ENCODE results near the gene ECSIT. TPM values are rescaled to one million over a fixed set of nuclear protein-coding genes. Genes with fewer than 3 reads are reported as not detected.

Gene ECSIT
- total and polyA plus RNA-seq, 2 experiments from 2014 or later = 36.6 to 66.5 TPM

GRCh38 chr19:11489378-11489777 is 39.6 kb downstream of the ECSIT start (continued):
- TF ChIP-seq EZH2phosphoT487 (IDR thresholded peaks at IDR 0.05; ENCODE audit: unreplicated experiment) = no peak
- TF ChIP-seq, protein P1, sequence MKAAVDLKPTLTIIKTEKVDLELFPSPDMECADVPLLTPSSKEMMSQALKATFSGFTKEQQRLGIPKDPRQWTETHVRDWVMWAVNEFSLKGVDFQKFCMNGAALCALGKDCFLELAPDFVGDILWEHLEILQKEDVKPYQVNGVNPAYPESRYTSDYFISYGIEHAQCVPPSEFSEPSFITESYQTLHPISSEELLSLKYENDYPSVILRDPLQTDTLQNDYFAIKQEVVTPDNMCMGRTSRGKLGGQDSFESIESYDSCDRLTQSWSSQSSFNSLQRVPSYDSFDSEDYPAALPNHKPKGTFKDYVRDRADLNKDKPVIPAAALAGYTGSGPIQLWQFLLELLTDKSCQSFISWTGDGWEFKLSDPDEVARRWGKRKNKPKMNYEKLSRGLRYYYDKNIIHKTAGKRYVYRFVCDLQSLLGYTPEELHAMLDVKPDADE (IDR thresholded peaks at IDR 0.05) = no peak

GRCh38 chr19:11486661-11487503 is 42.1 kb downstream of the ECSIT start:
- Histone ChIP-seq H3K4me1 (ENCODE audit: insufficient read depth) (peaks cover 8% of the 10 kb centered on the region), H3K4me2 (no peak overlapping the region), H3K9me2 (ENCODE audit: insufficient read depth) (no peaks in the 10 kb centered on the region), H4K20me1 (replicated peaks; ENCODE audit: insufficient read depth) (no peaks in the 10 kb centered on the region), H3K27me3 (ENCODE audit: insufficient read depth) (peaks cover 13% of the 10 kb centered on the region), H3K4me3 (no peak overlapping the region), H3K79me2 (replicated peaks; ENCODE audit: insufficient read depth) (no peaks in the 10 kb centered on the region), H2AFZ (no peak overlapping the region), H3K27ac (ENCODE audit: low read depth) (no peak overlapping the region), H3K36me3 (ENCODE audit: insufficient read depth) (no peaks in the 10 kb centered on the region), H3F3A (replicated peaks; ENCODE audit: low read depth) (peaks cover 9% of the 10 kb centered on the region)
- no peak for DNase-seq (ENCODE audit: low spot score)
- peaks cover 23% of the 10 kb centered on the region for H3K27me3 Mint-ChIP-seq (ENCODE audit: insufficient read depth, low read depth, poor library complexity)
- H3K4me1 Mint-ChIP-seq = peaks cover 3% of the 10 kb centered on the region; the same call in 2 of the 3 replicates
- no peak overlapping the region for H3K27ac Mint-ChIP-seq
- no peaks in the 10 kb centered on the region; the same call in 2 of the 3 replicates for H3K9me3 Mint-ChIP-seq
- H3K4me3 Mint-ChIP-seq = no peak overlapping the region
- peaks cover 4% of the 10 kb centered on the region; the same call in 2 of the 3 replicates for H3K36me3 Mint-ChIP-seq (ENCODE audit: low read depth)
- no peak for ATAC-seq
- TF ChIP-seq EZH2phosphoT487 (IDR thresholded peaks at IDR 0.05; ENCODE audit: unreplicated experiment) (no peak), POLR2AphosphoS5 (IDR thresholded peaks at IDR 0.05; ENCODE audit: low read depth) (no peak), NANOG (IDR thresholded peaks at IDR 0.05; ENCODE audit: borderline replicate concordance) (no peak), STAT1 (IDR thresholded peaks at IDR 0.05; ENCODE audit: unreplicated experiment) (no peak), JUNB (IDR thresholded peaks at IDR 0.05; ENCODE audit: unreplicated experiment) (no peak), REST (IDR thresholded peaks at IDR 0.05; ENCODE audit: unreplicated experiment) (no peak), CREB1 (CRISPR knock-in tag; IDR thresholded peaks at IDR 0.05; ENCODE audit: low read depth) (no peak)
- TF ChIP-seq, protein P2, sequence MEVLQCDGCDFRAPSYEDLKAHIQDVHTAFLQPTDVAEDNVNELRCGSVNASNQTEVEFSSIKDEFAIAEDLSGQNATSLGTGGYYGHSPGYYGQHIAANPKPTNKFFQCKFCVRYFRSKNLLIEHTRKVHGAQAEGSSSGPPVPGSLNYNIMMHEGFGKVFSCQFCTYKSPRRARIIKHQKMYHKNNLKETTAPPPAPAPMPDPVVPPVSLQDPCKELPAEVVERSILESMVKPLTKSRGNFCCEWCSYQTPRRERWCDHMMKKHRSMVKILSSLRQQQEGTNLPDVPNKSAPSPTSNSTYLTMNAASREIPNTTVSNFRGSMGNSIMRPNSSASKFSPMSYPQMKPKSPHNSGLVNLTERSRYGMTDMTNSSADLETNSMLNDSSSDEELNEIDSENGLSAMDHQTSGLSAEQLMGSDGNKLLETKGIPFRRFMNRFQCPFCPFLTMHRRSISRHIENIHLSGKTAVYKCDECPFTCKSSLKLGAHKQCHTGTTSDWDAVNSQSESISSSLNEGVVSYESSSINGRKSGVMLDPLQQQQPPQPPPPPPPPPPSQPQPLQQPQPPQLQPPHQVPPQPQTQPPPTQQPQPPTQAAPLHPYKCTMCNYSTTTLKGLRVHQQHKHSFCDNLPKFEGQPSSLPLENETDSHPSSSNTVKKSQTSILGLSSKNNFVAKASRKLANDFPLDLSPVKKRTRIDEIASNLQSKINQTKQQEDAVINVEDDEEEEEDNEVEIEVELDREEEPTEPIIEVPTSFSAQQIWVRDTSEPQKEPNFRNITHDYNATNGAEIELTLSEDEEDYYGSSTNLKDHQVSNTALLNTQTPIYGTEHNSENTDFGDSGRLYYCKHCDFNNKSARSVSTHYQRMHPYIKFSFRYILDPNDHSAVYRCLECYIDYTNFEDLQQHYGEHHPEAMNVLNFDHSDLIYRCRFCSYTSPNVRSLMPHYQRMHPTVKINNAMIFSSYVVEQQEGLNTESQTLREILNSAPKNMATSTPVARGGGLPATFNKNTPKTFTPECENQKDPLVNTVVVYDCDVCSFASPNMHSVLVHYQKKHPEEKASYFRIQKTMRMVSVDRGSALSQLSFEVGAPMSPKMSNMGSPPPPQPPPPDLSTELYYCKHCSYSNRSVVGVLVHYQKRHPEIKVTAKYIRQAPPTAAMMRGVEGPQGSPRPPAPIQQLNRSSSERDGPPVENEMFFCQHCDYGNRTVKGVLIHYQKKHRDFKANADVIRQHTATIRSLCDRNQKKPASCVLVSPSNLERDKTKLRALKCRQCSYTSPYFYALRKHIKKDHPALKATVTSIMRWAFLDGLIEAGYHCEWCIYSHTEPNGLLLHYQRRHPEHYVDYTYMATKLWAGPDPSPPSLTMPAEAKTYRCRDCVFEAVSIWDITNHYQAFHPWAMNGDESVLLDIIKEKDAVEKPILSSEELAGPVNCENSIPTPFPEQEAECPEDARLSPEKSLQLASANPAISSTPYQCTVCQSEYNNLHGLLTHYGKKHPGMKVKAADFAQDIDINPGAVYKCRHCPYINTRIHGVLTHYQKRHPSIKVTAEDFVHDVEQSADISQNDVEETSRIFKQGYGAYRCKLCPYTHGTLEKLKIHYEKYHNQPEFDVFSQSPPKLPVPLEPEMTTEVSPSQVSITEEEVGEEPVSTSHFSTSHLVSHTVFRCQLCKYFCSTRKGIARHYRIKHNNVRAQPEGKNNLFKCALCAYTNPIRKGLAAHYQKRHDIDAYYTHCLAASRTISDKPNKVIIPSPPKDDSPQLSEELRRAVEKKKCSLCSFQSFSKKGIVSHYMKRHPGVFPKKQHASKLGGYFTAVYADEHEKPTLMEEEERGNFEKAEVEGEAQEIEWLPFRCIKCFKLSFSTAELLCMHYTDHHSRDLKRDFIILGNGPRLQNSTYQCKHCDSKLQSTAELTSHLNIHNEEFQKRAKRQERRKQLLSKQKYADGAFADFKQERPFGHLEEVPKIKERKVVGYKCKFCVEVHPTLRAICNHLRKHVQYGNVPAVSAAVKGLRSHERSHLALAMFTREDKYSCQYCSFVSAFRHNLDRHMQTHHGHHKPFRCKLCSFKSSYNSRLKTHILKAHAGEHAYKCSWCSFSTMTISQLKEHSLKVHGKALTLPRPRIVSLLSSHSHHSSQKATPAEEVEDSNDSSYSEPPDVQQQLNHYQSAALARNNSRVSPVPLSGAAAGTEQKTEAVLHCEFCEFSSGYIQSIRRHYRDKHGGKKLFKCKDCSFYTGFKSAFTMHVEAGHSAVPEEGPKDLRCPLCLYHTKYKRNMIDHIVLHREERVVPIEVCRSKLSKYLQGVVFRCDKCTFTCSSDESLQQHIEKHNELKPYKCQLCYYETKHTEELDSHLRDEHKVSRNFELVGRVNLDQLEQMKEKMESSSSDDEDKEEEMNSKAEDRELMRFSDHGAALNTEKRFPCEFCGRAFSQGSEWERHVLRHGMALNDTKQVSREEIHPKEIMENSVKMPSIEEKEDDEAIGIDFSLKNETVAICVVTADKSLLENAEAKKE (CRISPR knock-in tag; IDR thresholded peaks at IDR 0.05) = no peak
- TF ChIP-seq, protein P1 (IDR thresholded peaks at IDR 0.05) = no peak

Measured in GM23338 (cell line).